ENCODE results near the gene DBNDD1.

- TF ChIP-seq CTCF (IDR thresholded peaks at IDR 0.05; ENCODE audit: extremely low read depth in 1 of 2, insufficient read depth in 1 of 2, low read depth in 1 of 2, low read length in 2 of 2) = no peak
- no peak for TF ChIP-seq POLR2A (IDR thresholded peaks at IDR 0.05; ENCODE audit: low read depth, low read length)
- no peak for TF ChIP-seq POLR2AphosphoS5 (IDR thresholded peaks at IDR 0.05; ENCODE audit: insufficient read depth, low read depth, low read length)
- no peak for TF ChIP-seq EZH2 (IDR thresholded peaks at IDR 0.05; ENCODE audit: borderline replicate concordance, low read depth, low read length, severe bottlenecking)
- TF ChIP-seq MYC (IDR thresholded peaks at IDR 0.05; ENCODE audit: low read depth, low read length) = no peak
- no peak for TF ChIP-seq FOS (IDR thresholded peaks at IDR 0.05; ENCODE audit: borderline replicate concordance, insufficient read depth, low read length)
Measured at GRCh38 chr16:90011908-90012501, 7.3 kb downstream of the DBNDD1 start.
